ENCODE data around the gene TLCD3B.
"Not testable (repeated sequence)": the region's sequence is repeated elsewhere in the genome, so short reads cannot be mapped to it uniquely, and the experiment has no call there.

Gene TLCD3B

GRCh38 chr16:30060836-30061554 is 29.9 kb upstream of the TLCD3B start:
- DNase-seq: peak; percentile 71

DNA sequence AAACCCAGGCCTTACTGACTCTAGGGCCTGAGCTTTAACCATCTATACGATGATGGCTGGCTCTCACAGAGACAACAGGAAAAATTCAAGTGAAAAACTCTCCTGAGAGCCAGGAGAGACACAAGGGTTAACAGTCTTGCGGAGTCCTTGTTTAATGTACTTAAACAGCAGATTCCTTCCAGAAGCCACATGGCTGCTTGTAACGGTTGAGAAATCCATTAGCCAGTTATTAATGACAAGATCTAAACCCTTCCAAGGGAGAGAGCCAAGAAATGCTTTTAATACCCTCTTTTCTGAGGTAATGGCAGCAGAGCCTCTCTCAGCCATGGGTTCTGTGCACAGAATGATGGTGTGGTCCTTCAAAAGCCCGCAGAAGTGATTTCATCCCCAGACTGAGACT is 29.3 kb upstream of the TLCD3B start:
- no peak for DNase-seq

DNA sequence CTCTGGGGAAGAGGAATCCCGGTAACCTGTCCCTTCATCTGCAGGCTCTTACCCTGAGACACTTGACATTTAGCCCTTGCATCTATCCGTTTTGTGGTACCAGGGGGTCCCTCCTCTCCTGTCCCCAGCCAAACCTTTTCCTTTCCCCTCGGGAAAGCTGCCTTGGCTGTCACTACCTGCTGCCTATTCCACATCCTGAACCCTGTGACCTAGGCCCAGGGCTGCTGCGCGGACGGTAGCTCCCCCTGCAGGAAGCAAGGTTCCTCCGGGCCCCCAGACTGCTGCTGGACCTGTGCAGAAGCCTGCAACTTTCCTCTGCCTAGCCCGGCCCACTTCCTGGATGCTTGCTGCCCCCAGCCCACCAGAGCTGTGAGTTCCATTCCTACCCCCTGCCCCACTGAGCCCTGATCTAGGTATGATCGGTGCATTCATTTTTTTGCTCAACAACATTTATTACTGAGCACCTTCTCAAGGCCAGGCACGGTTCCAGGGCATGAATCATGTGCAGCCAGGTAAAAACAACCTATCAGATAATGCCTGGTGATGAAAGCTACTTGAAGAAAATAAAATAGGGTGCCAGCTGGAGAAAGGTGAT is 24.0 kb upstream of the TLCD3B start:
- DNase-seq: peak; percentile 87

GRCh38 chr16:30054451-30054850 is 23.4 kb upstream of the TLCD3B start:
- DNase-seq: no peak

DNA sequence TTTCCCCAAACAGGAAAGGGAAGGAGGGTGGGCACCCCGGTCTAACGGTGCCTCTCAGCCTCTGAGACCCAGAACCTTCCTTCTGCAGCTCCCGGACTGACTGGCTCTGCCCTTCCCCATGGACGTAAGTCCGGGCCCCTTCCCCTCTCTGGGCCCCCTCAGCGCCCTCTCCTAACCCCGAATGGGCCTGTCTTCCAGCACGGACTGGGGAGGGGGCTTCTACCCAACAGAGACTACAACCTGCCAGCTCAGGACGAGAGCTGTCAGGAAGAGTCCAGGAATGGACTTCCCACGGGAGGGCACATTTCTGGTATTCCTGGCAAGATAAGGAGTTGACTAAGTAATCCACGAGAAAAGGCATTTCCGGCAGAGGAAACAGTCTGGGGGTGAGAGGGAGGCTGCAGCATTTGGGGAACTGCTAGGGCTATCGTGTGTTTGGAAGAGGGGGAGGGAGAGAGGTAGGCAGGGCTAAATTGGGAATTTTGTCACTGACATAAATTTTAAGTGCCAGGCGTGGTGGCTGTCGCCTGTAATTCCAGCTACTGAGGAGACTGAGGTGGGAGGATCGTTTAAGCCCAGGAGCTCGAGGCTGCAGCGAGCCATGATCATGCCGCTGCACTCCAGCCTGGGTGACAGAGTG is 22.4 kb upstream of the TLCD3B start:
- peak; percentile 86 for DNase-seq

DNA sequence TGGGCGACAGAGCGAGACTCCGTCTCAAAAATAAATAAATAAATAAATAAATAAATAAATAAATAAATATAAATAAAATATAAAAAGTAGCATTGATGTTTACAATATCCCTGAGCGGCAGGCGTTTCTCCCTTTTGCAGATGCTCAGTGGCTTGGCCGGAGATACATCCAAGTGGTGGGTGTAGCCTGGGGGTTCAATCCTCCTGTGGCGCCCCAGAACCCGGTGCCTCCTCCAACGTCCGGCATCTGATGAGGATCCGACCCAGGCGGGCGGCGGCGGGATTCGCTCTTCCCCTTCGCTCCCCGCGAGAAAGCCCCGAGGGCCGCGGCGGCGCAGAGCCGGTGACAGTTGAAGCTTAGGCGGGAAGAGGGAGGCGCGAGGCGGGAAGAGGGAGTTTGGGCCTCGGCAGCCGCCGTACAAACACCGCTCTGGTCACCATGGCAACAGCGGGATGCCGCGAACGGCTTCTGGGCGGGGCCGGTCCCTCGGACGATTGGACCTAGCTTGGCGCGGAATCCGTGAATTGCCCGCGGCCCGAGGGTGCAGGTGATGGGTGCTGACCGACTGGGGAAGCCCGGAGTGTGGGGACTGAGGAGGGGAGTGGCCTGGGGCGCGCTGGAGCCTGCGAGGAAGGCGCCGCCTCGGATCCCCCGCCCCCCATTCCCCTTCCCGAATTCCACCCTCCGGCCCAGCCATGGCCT is 21.8 kb upstream of the TLCD3B start:
- DNase-seq: peak; percentile 95

- peak; percentile 95 for DNase-seq
Observed at GRCh38 chr16:30051518-30051917, 20.4 kb upstream of the TLCD3B start.

DNA sequence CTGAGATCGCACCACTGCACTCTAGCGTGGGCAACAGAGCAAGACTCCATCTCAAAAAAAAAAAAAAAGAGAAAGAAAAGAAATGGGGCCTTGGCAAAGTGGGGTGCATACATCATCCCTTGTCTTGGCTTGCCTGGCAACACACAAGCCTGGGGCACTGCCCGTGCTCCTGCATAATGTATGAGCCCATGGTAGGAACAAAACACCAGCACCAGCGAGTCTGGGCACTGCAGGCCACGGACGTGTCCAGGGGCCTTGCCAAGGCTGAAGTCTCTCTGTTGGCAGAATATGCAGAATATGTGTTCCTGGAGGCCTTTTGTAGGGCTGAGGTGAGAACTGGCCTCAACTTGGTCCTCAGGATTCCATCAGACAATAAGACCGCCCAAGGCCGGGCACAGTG is 18.8 kb upstream of the TLCD3B start:
- DNase-seq: no peak

GRCh38 chr16:30046588-30046987 is 15.5 kb upstream of the TLCD3B start:
- no peak for DNase-seq

- no peak for DNase-seq
Observed at GRCh38 chr16:30046178-30046577, 15.1 kb upstream of the TLCD3B start.

DNA sequence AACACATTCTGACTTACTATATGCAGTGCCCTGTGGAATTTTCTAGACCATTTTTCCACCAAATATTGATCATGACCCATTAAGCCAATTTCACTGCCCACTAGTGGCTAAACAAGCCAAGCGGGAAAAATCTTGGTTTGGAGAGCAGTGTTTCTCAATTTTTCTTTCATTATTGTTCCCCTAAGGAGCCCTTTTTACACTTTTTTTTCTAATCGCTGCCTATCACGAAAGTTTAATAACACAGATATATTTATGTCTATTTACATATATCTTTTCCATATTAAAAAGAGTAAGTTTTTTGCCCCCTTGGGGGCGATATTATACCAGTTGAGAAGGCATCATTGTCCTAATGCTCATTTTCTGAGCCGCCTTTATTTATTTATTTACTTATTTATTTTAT is 10.8 kb upstream of the TLCD3B start:
- DNase-seq: no peak

- not testable (repeated sequence) for DNase-seq
Observed at GRCh38 chr16:30040690-30041089, 9.6 kb upstream of the TLCD3B start.

DNA sequence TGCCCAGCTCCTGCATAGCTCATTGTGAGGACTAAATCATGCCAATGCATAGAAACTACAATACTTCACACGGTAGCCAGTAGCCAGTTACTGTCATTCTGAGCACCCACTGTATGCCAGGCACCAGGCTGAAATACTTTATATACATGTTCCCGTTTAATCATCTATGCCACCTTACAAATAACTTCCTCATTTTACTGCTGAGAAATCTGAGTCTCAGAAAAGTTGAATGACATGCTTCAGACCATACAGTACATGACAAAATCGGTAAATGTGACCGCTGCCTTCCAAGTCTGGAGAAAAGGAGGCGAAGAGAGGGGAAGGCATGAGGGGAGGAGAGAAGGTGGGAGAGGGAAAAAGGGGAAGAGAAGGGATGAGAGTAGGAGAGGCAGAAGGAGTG is 9.2 kb upstream of the TLCD3B start:
- DNase-seq: no peak

- DNase-seq: no peak
Observed at GRCh38 chr16:30033270-30033669, 2.2 kb upstream of the TLCD3B start.

DNA sequence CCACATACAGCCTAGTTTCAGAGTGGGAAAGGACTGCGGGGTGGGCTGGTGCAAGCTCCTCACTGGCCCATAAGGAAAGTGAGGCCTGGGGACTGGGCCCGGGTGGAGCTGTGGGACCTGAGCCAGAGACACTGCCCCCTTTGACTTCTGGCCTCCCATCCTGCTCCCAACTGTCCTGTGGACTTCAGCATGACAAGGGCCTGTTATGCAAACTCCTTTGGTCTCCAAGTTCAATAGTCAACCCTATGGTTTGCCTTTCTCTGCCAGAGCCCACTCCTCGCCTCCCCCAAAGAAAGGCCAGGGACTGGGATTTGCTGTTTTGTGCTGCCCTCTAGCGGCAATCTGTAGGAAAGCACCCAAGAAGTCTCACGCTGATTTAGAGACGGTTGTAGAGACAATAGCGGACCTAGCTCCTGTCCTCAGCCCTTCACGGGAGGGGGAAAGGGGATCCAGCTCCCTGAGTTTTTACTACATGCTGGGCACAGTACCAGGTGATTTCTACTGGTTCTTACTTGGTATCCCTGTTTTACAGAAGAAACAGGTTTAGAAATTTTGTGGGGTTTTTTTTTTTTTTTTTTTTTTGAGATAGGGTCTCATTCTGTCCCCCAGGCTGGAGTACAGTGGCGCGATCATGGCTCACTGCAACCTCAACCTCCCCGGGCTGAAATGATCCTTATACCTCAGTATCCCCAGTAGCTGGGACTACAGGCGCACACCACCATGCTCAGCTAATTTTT is 1.2 kb upstream of the TLCD3B start:
- peak; percentile 86 for DNase-seq

- peak; percentile 49 for DNase-seq
Observed at GRCh38 chr16:30031477-30031918, 427 bp upstream of the TLCD3B start.

GRCh38 chr16:30030011-30030685 is 923 bp downstream of the TLCD3B start:
- DNase-seq: peak; percentile 50

GRCh38 chr16:30028438-30029076 is 2.5 kb downstream of the TLCD3B start:
- peak; percentile 85 for DNase-seq

- DNase-seq: no peak
Observed at GRCh38 chr16:30027588-30028437, 3.3 kb downstream of the TLCD3B start.

- DNase-seq: no peak
Observed at GRCh38 chr16:30026449-30026848, 4.6 kb downstream of the TLCD3B start.

GRCh38 chr16:30025574-30025973 is 5.5 kb downstream of the TLCD3B start:
- no peak for DNase-seq

Data from islet precursor cell (in vitro differentiated cells).